Sigmoid colon (tissue), 4 donors: Measurements from ENCODE around the gene PPP2R5E.
A peak's percentile ranks its signal among the peaks of the same experiment; 100 is the strongest.

Source experiments
- EP300 ChIP-seq, 4 donors: sonication (generic); formaldehyde crosslinking; IDR thresholded peaks; one replicate each; pipeline ENCODE4 v1.6.1; 2017; ENCODE audit warnings: antibody characterized with exemption in 4 of 4
- POLR2AphosphoS5 ChIP-seq, 4 donors: sonication (generic); formaldehyde crosslinking; IDR thresholded peaks; one replicate each; pipeline ENCODE4 v1.6.1; 2017; ENCODE audit warnings: antibody characterized with exemption in 4 of 4
- TF ChIP-seq, protein P1 (sequence below), 4 experiments: fragments of 450-650 bp in 3 of 4; fragments of 200-600 bp in 1 of 4; IDR thresholded peaks; one replicate each; pipeline ENCODE4 v1.5.1; 2016 to 2019; ENCODE audit warnings: antibody characterized with exemption in 4 of 4, mild to moderate bottlenecking in 3 of 4, moderate library complexity in 2 of 4

DNA sequence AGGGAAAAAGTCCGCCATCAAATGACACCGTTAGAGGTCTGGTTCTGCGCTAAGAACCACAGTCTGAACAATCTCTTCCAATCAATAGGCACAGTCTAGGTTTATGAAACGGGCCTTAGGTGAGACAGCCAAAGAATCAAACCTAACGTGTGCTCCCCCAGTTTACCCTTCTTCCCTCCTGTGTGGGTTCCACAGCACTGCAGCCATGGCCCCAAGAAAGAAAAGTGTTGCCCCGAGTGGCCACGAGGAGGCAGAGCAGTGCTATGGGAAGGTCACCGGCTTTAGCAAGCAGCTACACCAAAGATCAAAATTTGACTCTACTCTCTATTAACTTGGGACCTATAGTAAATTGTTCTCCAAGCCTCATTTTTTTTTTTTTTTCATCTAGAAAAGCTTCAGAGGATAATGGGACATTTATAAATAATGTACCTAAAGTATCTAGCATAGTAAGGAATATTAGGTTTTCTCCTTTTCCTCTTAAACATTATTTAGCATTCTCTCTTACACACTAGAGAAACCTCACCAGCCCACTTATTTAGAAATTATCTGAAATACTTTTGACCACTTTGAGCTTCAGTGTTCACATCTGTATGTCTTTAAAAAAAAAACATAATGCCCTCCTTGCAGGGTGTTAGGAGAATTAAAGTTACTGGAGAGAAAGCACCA is 154.3 kb downstream of the PPP2R5E start:
- TF ChIP-seq, protein P1, sequence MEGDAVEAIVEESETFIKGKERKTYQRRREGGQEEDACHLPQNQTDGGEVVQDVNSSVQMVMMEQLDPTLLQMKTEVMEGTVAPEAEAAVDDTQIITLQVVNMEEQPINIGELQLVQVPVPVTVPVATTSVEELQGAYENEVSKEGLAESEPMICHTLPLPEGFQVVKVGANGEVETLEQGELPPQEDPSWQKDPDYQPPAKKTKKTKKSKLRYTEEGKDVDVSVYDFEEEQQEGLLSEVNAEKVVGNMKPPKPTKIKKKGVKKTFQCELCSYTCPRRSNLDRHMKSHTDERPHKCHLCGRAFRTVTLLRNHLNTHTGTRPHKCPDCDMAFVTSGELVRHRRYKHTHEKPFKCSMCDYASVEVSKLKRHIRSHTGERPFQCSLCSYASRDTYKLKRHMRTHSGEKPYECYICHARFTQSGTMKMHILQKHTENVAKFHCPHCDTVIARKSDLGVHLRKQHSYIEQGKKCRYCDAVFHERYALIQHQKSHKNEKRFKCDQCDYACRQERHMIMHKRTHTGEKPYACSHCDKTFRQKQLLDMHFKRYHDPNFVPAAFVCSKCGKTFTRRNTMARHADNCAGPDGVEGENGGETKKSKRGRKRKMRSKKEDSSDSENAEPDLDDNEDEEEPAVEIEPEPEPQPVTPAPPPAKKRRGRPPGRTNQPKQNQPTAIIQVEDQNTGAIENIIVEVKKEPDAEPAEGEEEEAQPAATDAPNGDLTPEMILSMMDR (IDR thresholded peaks at IDR 0.05) = peak; percentile 74 to 80 (median 76)
- TF ChIP-seq POLR2AphosphoS5 (IDR thresholded peaks at IDR 0.05) (peak in 1 of 4 donors; percentile 7), EP300 (IDR thresholded peaks at IDR 0.05) (no peak)
